NCI-H146 treated with DMSO at 0.1 percent for 48 hours (cell line): ENCODE data around the gene MUC5AC.

Source experiments
- DNase-seq: peaks from one replicate; lab custom pipeline; 2025; ENCODE audit not compliant: unreplicated experiment; lab: John Stamatoyannopoulos, UW

MUC5AC gene

DNA sequence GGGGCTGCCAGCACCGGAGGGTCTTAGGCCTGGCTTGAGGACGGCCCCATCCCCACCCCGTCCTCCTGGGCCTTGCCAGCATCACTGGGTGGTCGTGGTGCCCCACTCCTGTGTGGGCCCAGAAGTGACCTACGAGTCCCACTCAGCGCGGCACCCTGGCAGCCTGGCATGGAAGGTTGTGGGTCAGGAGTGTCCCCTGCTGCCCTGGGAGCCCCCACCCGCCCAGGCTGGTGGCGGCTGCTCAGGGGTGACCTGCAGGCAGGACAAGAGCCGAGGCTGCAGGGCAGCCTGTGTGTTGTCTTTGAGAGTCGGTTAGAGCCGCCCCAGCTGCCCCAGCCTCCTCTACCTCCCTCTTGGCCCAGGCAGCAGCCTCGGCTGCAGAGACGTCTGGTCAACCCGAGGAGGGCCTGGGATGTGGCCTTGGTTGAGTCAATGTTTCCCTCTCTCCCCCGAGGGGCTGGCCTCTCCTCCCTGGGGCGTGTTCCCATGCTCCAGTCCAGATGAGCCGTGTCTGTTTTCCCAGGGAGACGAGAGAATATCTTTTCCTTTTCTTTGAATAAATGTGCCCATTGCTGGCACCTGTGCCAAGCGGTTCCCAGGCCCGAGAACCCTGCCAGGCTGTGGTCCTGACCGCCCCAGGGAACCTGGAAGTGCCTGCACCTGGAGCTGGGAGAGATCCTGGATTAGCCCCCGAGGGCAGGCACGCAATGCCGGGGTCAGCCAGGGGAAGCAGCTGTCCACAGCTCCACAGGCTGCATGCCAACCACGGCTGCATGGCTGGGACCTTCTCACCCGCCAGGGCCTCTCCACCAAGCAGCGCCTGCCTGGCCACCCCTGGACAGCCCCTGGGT, 35.7 kb upstream of the MUC5AC start:
- DNase-seq, result no peak

DNA sequence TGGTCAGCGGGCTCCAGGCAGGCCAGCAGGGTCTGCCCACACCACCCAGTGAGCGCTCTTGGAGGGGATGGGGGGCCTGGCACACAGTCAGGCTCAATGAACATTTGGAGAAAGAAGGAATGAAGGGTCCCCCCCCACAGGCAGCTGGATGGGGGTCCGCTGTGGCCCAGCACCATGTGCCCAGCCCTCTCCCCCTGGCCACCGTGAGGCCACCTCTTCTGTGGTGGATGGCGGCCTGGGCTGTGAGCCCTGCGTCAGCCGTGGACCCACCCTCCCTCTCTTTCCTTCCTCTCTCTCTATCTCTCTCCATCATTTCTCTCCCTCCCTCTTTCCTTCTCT, 35.1 kb upstream of the MUC5AC start:
- DNase-seq, result no peak

DNA sequence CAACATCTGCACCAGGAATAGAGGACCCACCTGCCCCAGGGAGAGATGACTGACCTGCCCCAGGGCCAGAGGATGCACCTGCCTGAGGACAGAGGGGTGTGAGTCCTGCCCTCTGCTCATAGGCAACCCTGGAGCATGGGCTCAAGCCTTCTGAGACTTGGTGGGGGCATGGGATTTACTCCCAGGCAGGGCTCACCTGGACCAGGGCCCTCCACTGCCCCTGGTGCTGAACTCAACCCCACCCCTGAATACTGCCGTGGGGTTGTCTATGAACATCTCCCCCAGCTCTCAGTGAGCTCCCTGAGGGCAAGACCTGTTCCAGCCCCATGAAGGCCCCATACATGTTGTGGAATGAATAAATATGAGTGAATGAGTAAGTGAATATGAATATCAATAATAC, 33.8 kb upstream of the MUC5AC start:
- no peak for DNase-seq

DNA sequence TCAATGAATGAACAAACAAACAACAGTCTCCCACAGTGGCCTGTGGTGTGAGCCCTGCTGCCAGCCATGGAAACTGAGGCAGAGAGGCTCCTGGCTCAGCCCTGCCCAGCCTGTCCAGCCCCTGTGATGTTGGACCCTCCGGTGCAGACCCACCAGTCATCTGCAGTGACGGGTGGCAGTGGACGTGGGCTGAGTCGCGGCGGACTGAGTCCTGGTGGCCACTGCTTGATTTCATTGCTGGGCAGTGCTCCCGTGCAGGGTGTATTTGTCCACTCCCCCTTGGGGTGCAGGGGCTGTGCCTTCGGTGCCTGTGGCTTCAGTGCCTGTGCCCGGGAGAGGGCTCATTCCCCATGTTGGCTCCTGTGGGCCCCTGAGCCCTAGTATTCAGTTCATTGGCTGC, 31.9 kb upstream of the MUC5AC start:
- no peak for DNase-seq

DNA sequence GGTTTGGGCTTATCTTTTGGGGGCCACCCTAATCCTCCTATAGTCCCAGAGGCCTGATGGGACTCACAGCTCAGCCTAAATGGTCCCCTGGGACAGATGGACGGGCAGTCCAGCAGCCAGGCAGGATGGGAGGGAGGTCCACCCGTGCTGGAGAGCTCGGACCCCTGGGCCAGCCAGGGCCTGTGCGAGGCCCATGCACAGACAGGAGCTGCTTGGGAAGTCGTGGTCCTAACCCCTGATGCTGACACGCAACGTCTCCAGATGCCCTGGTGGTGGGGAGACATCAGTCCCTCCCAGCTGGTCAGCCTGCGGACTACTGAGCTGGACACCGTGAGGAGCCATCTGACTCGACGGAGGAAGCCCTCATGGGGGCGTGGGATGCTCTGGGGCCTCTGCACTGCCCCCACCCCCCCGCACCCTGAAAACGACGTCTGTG, 31.2 kb upstream of the MUC5AC start:
- DNase-seq, result no peak

DNA sequence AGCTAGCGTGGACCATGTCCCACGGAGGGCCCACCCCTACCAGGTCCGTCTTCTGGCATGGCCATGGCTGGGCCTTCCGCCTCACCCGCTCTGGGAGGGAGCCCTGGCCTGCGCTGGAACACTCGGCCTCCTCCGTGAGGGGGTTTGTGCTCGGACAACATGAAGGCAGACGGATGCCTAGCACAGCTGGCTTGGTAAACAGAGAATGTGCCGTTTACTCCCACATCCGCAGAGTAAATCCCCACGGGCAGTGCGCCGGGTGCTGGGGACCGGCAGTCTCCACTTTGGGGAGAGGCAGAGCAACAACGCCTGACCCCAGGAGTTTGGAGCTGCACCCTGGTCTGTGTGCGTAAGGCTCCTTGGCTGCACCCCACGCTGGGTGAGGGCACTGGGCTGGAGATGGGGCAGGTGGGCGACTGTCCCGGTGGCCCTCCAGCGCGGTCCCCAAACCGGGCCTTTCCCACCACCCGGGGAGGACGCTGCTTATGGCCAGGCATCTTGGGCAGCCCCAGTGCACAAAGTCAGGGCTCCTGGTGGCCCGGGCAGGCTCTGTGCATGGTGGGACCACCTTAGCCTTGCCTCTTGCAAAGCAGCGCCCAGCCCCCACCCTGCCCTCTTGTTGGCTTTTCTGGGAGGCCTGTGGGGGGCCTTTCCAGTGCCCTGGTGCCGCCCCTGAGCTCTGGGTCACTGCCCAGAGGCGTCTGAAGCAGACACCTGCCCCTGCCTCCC, 30.7 kb upstream of the MUC5AC start:
- DNase-seq, result no peak

DNA sequence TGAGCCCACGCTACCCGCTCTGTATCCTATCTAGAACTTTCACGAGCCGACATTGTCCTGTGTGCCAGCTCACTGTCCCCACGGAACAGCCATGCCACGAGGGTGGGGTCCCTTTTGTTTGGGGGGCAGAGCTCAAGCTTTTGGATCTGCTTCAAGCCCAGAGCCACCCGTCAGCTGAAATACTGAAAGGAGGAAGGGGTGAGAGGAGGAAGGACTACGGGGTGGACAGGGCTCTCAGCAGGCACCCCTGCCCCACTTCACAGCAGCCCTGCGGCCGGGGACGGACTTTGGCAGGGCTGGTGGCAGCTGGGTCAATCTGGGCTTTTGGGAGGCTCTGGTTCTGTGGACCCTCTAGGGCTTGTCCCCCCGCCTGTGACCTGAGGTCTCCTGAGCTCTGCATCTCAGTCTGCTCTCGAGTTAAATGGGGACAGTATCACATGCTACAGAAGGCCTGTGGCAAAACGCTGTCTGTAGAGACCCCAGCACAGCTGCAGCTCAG, 30.0 kb upstream of the MUC5AC start:
- no peak for DNase-seq

DNA sequence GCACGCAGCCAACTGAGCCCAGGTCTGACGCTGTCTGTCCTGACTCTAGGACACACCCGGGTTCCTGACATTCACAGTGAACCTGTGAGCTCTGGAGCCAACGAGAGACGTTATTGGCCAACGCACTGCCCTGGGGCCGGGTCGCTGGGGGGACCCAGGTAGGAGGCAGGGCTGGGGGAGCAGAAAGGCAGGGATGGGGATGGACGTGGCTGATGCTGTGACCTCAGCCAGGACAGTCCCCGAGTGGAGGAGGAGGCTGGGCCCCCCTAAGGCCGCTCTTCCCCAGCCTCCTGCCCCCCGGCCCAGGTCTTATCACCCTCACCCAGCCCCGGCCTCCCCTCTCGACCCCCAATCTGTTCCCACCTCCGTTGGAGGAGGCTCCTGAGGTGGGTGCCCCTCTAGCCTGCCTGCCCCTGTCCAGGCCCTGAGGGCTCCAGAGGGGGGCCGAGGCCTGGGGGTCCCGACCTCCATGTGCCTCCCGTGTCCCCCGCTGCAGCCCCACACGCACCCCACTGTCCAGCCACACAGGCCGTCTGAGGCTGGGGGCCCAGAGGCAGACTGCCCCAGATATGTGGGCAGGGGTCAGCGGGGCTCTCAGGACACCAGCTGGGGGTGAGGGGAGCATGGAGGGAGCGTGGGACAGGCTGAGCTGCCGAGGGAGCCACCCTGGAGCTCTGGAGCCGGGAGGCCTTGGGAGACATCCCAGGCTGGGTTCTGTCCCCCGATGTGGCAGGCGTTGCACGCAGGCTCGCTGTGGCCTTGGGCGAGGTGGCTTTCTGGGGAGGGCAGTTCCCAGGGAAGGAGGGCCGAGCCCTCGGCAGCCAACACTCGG, 29.2 kb upstream of the MUC5AC start:
- DNase-seq, result no peak

DNA sequence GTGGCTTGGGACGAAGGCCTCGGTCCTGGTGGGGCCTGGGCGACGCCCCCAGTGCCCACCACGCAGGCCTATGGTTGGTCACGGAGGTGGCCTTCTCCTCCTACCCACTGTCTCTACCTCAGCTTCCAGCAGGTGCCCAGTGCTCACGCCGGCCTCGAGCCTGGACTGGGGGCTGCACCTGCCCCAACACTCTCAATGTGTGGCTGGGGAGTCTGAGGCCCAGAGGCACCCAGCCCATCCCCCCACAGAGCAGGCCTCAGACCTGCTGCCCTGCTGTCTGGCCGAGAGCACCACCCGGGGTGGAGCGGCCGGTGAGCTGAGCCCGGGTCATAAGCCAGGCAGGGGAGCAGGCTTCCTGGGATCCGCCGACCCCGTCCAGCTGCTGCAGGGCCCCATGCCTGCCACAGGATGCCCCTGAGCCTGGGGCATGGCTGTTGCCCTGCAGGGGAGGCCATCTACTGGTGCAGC, 28.6 kb upstream of the MUC5AC start:
- DNase-seq, result no peak

DNA sequence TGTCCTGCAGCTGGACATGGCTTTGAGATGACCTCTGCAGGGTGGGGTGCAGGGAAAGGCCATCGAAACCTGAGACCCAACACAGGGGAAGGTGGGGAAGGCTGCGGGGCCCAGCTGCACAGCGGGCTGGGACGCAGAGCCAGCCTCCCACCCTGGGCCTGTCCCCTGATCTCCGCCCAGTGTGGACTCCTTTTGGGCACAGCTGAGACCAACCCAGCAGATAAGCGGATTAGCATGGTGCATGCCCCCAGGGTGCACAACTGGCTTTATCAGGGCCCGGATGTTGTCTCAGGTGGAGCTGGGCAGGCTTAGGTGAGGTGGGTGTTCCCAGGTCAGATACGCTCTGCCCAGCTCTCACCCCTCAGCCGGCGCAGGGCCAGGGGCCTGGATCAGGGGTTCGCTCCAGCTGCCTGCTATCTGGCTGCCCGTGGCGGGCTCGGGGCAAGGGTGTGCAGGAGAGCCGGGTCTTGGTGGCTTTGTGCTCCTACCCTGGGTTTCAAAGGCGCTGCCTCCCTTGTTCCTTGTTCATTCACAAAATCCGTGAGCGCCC, 28.1 kb upstream of the MUC5AC start:
- DNase-seq, result no peak

DNA sequence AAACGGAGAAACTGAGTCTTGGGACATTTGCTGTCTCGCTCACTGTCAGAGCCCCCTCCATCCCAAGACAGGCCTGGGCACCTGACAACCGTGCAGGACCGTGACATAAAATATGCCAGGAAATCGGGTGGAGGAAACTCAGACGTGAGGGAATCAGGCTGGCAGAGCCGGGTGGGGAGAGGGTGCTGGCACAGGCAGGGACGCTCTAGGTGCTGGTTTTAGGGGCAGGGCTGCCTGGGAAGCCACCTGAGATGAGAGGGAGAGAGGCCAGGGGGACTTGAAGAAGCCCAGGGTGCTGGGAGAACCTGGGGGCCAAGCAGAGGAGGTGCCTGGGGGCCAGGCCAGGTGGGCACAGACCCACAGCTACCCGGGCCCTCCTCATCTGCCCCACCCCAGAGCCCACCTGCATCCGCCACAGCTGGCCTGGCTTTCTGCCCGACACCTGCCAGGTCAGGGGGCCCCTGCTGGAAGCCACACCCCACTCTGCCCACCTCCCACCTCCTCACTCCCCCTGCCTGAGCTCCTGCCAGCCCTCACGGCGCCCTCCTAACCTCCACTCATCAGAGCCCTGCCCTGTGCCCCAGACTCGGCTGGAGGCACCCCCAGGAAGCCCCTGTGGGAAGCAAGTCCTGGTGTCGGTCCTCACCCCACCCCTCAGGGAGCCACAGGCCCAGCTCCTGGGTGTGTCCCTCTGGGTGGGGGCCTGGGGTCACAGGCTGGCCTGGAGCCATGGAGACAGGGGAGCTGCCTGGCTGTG, 27.3 kb upstream of the MUC5AC start:
- DNase-seq, result no peak

DNA sequence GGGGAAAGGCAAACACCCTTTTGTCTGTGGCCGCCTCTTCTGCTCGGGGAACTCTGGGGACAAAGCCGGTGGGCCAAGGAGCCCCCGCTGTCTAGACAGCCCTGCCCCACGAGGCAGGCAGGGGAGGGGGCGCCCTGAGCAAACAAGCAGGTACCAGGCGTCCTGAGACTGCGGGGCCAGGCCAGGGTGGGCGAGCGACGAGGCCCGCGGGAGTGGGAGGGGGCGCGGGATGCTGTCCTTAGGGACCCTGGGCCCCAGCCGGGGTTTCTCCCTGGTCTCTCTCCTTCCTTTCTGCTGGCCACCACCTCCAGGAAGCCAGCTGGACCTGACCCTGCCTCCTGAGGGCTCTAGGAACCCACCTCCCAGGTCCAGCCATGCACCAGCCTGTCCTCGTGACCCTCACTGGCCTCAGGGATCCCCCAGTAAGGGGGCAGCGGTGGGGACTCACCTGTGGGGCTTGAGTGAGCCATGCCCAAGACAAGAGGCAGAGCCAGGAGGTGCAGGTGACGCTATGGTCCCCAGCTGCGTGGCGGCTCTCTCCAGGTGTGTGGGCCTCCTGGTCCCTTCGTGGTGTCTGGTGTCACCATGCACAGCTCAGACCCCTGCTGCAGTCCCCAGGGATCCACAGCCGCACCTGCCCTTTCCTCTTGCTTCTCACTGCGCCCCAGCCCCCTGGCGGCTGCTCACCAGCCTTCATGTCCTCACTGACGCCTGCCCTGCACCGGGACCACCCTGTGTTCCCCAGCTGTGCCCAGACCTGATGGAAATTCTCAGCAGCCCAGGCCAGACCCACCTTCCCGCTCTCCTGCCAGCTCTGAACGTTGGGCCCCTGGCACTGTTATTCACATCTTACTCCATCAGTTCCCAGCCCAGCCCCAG, 26.5 kb upstream of the MUC5AC start:
- peak; percentile 27 for DNase-seq

DNA sequence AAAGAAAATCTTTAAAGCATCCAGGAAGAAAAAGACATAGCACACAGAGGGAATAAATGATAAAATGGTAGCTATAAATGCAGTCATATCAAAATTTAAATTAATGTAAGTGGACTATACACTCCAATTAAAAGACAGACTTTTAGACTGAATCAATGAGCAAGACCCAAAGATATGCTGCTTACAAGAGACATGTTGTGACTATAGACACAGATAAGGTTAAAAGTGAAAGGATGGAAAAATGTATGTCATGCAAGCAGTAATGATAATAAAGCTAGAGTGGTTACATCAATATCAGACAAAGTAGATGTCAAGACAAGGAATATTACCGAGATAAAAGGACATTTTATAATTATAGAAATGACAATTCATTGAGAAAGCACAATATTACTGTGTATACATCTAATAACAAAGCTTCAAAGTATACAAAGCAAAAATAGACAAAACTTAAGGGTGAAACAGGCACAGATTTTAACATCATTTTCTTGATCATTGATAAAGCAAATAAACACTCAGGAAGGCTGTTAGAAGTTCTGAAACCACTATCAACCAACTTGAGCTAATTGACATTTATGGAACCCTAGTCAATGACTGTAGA, 22.8 kb upstream of the MUC5AC start:
- DNase-seq, result no peak

DNA sequence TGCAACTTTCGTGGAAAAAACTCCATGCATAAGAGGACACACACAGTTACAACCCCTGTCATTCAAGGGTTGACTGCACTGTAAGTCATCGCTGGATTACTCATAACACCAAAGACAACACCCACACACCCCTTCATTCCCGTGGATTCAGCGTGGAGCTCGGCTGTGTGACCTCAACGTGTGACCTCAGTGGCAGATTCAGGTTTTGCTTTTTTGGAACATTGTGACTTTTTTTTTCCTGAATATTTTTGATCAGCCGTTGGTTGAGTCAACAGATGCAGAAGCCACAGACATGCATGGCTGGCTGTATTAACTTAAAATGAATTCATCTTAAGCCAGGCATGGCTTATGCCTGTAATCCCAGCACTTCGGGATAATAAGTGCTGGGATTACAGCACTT, 19.7 kb upstream of the MUC5AC start:
- DNase-seq, result no peak

DNA sequence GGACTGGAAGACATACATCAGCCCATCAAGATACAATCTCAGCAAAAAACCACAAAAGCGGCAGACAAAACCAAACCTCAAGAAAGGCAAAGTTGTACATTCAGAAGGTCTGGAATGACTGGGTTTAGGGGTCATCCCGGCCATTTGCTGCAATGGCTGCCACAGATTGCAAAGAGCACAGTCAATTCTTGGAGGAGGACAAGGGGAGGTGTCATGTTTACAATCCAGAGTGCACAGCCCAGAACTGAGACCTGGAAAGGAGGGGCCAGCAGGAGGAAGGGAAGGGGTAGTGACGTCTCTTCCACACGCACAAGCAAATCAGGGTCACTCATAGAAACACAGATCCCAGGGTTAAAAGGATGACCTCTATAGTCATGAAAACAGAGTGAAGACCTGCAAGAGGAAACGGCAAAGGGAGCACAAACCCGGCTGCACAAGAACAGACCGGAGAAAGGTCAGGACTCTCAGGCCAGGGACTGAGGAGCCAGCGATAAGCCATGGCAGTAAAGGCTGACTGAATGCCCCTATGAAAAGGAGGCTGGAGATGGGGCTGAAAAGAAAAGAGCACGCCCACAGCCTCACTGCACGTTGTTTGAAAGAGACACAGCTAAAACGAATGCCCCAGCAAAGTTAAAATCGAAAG, 18.2 kb upstream of the MUC5AC start:
- DNase-seq, result no peak

DNA sequence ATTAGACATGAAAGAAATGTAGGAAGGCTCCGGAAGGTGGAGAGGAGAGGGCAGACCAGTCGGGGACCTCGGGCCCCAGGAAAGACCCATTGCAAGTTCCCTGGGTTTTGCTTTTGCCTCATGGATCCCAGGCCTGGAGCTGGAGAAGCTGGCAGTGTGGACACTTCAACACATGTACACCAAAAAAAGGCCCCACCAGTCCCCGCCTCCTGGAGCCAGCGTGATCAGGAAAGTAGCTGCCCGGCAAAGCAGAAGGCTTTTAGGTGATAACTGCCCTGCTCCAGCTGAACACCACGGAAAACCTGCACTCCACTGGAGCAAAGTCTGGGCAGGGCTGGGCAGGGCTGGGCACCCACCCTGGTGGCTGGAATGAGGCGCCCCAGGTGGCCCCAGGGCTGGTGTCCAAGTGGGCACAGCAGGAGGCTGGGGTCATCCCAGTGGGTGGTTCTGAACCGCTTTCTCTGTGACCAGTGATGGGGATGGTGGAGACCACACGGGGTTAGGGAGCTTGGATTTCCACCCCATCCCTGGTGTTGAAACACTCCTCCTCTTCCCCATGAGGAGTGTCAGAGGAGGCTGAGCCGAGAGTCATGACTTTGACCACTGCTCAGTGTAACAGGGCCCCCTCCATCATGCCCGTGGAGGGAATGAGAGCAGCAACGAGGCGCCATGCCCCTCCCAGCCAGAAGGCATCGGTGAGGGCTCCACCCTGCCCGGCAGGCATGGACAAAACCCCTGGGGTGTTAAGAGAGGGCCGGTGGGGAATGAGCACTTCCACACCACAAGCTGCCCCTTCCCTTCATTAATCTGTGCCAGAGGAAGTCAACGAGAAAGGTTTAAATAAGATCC, 16.9 kb upstream of the MUC5AC start:
- no peak for DNase-seq

DNA sequence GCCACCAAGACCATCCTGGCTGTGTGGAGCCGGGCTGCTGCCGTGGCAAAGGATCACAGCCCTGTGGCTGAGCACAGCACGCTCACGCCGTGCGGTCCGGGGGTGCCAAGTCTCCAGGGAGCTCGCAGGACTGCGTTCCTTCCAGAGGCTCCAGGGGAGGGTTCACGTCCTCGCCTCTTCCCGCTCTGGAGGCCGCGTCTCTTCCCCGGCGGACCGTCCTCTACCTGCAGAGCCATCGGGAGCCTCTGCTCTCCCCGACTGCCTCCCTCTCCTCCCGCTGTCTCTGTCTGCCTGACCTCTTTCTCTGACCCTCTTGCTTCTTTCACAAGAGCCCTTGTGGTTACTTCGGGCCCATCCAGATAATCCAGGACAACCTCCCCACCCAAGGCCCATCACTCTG, 11.4 kb upstream of the MUC5AC start:
- DNase-seq, result no peak

DNA sequence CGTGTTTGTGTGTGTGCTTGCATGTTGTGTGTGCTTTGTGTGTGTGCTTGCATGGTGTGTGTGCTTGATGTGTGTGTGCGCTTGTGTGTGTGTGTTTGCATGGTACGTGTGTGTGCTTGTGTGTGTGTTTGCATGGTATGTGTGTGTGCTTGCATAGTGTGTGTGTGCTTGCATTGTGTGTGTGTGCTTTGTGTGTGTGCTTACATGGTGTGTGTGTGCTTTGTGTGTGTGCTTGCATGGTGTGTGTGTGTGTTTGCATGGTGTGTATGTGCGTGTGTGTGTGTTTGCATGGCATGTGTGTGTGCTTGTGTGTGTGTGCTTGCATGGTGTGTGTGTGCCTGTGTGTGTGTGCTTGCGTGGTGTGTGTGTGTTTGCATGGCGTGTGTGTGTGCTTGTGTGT, 10.0 kb upstream of the MUC5AC start:
- DNase-seq, result no peak
